GM21786 (cell line): ENCODE measurements around the gene APC2.
"Not testable (repeated sequence)": the region's sequence is repeated elsewhere in the genome, so short reads cannot be mapped to it uniquely, and the experiment has no call there.

Source experiments
- ATAC-seq: cut with Tn5 transposase; IDR thresholded peaks from one replicate; pipeline ENCODE4 v1.9.1; 2021; ENCODE audit not compliant: unreplicated experiment

Gene APC2

GRCh38 chr19:1427221-1427920 is 22.6 kb upstream of the APC2 start:
- no peak for ATAC-seq

GRCh38 chr19:1428738-1429391 is 21.1 kb upstream of the APC2 start:
- ATAC-seq: no peak

GRCh38 chr19:1429750-1430149 is 20.2 kb upstream of the APC2 start:
- ATAC-seq: no peak

- ATAC-seq: no peak
Measured at GRCh38 chr19:1430246-1430645, 19.7 kb upstream of the APC2 start.

GRCh38 chr19:1431759-1432506 is 18.0 kb upstream of the APC2 start:
- ATAC-seq: no peak

- ATAC-seq: no peak
Measured at GRCh38 chr19:1432507-1432887, 17.4 kb upstream of the APC2 start.

GRCh38 chr19:1433119-1434039 is 16.5 kb upstream of the APC2 start:
- no peak for ATAC-seq

- ATAC-seq: no peak
Measured at GRCh38 chr19:1434040-1434366, 15.9 kb upstream of the APC2 start.

GRCh38 chr19:1434577-1435060 is 15.3 kb upstream of the APC2 start:
- no peak for ATAC-seq

GRCh38 chr19:1435378-1435989 is 14.4 kb upstream of the APC2 start:
- no peak for ATAC-seq

- no peak for ATAC-seq
Measured at GRCh38 chr19:1437609-1438008, 12.3 kb upstream of the APC2 start.

GRCh38 chr19:1438035-1438932 is 11.6 kb upstream of the APC2 start, which contains the start of gene RPS15:
TSS of gene RPS15 (plus strand) at chr19:1438396. CDS start at chr19:1438426, 30 bp downstream.
- peak; percentile 75 for ATAC-seq

GRCh38 chr19:1438933-1439354 is 11.0 kb upstream of the APC2 start:
- no peak for ATAC-seq

- not testable (repeated sequence) for ATAC-seq
Measured at GRCh38 chr19:1439525-1440417, 10.2 kb upstream of the APC2 start.

- ATAC-seq: no peak
Measured at GRCh38 chr19:1440418-1440801, 9.5 kb upstream of the APC2 start.

- no peak for ATAC-seq
Measured at GRCh38 chr19:1441022-1441426, 8.9 kb upstream of the APC2 start.

- no peak for ATAC-seq
Measured at GRCh38 chr19:1441677-1442438, 8.1 kb upstream of the APC2 start.
